IgD-negative memory B cell (primary cell): ENCODE measurements around the gene ASCL3. TPM values are rescaled to one million over a fixed set of nuclear protein-coding genes. Genes with fewer than 3 reads are reported as not detected.

Experiments used
- H3K27ac Mint-ChIP-seq, 3 donors: one replicate each; pipeline ENCODE4 v1.8.0; 2020 to 2022; ENCODE audit warnings: mild to moderate bottlenecking in 3 of 3, mixed read lengths in 3 of 3, moderate library complexity in 1 of 3
- H3K27me3 Mint-ChIP-seq: one replicate; pipeline ENCODE4 v1.8.0; 2021; ENCODE audit warnings: mixed read lengths
- H3K36me3 Mint-ChIP-seq: one replicate; pipeline ENCODE4 v1.8.0; 2020; ENCODE audit warnings: mild to moderate bottlenecking, mixed read lengths
- H3K4me1 Mint-ChIP-seq, 3 donors: one replicate each; pipeline ENCODE4 v1.8.0; 2020 to 2022; ENCODE audit warnings: mixed read lengths in 3 of 3, mild to moderate bottlenecking in 1 of 3
- H3K4me3 Mint-ChIP-seq, 4 donors: one replicate each; pipeline ENCODE4 v1.8.0; 2020 to 2022; ENCODE audit warnings: mild to moderate bottlenecking in 4 of 4, mixed read lengths in 4 of 4, moderate library complexity in 3 of 4
- H3K9me3 Mint-ChIP-seq, 3 donors: one replicate each; pipeline ENCODE4 v1.8.0; 2020 to 2021; ENCODE audit warnings: mixed read lengths in 3 of 3, mild to moderate bottlenecking in 1 of 3
- polyA plus RNA-seq: library from polyadenylated mRNA; unstranded; fragments of 300-500 nt; fragmentation: Illumina TruSeq; gene quantifications from one replicate; pipeline ENCODE4 v1.2.3, GENCODE V29; 2021

Gene ASCL3
- polyA plus RNA-seq, 1 donor from 2014 or later: not detected

DNA sequence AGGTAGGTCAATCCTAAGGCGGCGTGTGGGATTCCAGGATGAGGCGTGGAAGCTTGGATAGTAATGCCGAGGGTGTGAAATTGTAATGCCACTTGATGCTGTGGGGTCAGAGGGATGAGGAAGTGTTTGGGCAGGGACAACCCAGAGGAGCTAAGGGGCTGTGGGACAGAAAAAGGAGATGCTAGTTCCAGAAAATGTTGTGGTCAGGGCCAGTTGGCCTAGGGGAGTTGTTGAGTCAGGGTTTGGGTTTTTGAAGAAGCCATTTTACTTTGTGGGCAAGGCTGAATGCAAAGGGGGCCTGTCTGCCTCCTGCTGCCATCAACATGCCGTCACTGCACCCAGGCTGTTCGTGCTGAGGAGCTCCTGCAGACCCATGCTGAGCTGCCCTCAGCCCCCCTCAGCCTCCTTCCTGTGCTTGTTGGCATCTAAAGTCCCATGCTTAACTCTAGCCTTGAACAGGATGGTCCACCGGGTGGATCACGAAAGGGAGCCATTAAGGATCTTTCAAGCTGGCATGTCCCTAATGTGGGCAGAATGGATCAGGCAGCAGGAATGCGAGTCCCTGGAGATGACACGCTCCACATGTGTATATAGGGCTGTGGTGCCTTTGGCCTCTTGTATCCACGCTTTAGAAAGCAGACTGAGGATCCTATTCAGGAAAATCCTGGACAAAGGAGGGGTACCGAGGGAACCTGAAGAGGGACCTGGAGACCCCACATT is 12.2 kb downstream of the ASCL3 start:
- Mint-ChIP-seq H3K27ac (no peak overlapping the region), H3K36me3 (peaks cover 2% of the 10 kb centered on the region), H3K4me3 (no peak overlapping the region)

GRCh38 chr11:8928981-8929615 is 13.7 kb downstream of the ASCL3 start:
- H3K9me3 Mint-ChIP-seq: no peaks in the 10 kb centered on the region
- no peak overlapping the region for H3K27ac Mint-ChIP-seq
- H3K4me1 Mint-ChIP-seq: no peaks in the 10 kb centered on the region
- no peak overlapping the region for H3K4me3 Mint-ChIP-seq
- peaks cover 2% of the 10 kb centered on the region for H3K36me3 Mint-ChIP-seq
- no peaks in the 10 kb centered on the region for H3K27me3 Mint-ChIP-seq

More for the DNA sequence above, 12.2 kb downstream of the ASCL3 start:
- Mint-ChIP-seq H3K27me3 (no peaks in the 10 kb centered on the region), H3K4me1 (no peaks in the 10 kb centered on the region), H3K9me3 (no peaks in the 10 kb centered on the region)

GRCh38 chr11:8928205-8928604 is 14.6 kb downstream of the ASCL3 start:
- Mint-ChIP-seq H3K4me1 (no peaks in the 10 kb centered on the region), H3K9me3 (no peaks in the 10 kb centered on the region), H3K27ac (no peak overlapping the region), H3K36me3 (peaks cover 2% of the 10 kb centered on the region), H3K27me3 (no peaks in the 10 kb centered on the region), H3K4me3 (no peak overlapping the region)

DNA sequence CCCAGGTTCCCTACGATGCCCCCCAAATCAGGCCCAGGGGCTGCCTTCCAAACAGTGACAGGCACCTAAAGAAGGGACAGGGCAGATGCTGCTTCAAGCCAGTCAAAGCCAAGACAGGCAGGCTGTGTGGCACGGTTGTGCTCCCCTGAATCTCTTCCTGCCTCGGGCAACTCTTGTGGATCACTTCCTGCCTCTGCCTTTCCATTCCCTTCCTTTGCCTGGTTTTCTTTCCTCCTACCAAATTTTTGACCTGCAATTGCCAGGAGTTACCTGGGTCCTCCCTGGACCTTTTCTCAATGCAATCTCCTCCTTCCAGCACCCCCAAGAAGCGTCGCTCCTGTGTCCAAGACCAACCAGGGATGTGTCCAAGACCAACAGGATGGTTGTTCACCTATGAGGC is 15.6 kb downstream of the ASCL3 start:
- Mint-ChIP-seq H3K9me3 (no peaks in the 10 kb centered on the region), H3K27me3 (no peaks in the 10 kb centered on the region), H3K4me3 (no peak overlapping the region), H3K36me3 (peaks cover 2% of the 10 kb centered on the region), H3K27ac (no peak overlapping the region), H3K4me1 (no peaks in the 10 kb centered on the region)

GRCh38 chr11:8926236-8926635 is 16.6 kb downstream of the ASCL3 start:
- H3K27ac Mint-ChIP-seq: no peak overlapping the region
- H3K9me3 Mint-ChIP-seq: no peaks in the 10 kb centered on the region
- H3K4me1 Mint-ChIP-seq: no peaks in the 10 kb centered on the region
- no peaks in the 10 kb centered on the region for H3K27me3 Mint-ChIP-seq
- H3K4me3 Mint-ChIP-seq: no peak overlapping the region
- H3K36me3 Mint-ChIP-seq: peaks cover 2% of the 10 kb centered on the region

DNA sequence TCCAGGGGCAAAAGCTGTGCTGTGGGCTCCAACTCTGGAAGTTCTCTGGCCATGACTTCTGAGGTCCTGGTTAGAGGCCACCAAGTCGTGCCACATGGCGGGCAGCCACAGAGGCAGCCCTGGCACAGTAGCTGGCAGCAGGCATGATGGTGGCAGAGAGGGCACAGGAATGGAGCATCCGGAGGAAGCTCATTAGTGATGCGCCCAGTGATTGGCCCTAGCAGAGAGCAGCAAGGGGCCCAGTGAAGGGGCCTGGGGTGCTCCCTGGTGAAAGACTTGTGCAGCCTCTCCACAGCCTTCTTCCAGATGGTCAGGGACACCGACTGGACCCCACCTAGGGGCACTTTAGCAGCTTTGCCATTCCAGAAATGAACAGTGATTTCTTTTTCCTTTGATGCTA is 17.1 kb downstream of the ASCL3 start:
- Mint-ChIP-seq H3K36me3 (peaks cover 2% of the 10 kb centered on the region), H3K9me3 (no peaks in the 10 kb centered on the region), H3K4me1 (no peaks in the 10 kb centered on the region), H3K27ac (no peak overlapping the region), H3K27me3 (no peaks in the 10 kb centered on the region), H3K4me3 (no peak overlapping the region)

DNA sequence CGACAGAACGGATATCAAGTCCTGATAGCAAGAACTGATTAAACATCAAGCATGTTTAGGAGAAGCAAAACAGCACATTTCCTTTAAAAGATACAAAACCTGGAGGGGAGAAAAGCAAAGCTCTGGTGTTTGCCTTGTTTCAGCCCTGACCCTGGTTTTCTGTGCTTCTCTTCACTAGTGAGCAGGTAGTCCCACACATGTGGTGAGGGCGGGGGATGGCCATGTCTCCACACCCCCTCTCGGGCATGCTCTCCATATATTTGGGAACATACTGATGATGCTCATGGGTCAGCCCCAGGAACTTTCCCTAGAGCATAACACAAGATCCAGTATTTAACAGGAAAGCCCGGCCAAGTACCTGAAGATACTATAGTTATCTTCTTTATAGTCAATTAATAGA is 20.1 kb downstream of the ASCL3 start:
- H3K27me3 Mint-ChIP-seq: no peaks in the 10 kb centered on the region
- peaks cover 4% of the 10 kb centered on the region for H3K36me3 Mint-ChIP-seq
- H3K27ac Mint-ChIP-seq: no peak overlapping the region
- no peak overlapping the region for H3K4me3 Mint-ChIP-seq
- no peaks in the 10 kb centered on the region for H3K9me3 Mint-ChIP-seq
- no peaks in the 10 kb centered on the region for H3K4me1 Mint-ChIP-seq

GRCh38 chr11:8917157-8917825 is 25.5 kb downstream of the ASCL3 start:
- Mint-ChIP-seq H3K4me3 (no peak overlapping the region), H3K9me3 (no peaks in the 10 kb centered on the region), H3K36me3 (peaks cover 2% of the 10 kb centered on the region), H3K27ac (no peak overlapping the region), H3K4me1 (peaks cover 8 to 15% (median 12%) of the 10 kb centered on the region in 3 donors), H3K27me3 (no peaks in the 10 kb centered on the region)

DNA sequence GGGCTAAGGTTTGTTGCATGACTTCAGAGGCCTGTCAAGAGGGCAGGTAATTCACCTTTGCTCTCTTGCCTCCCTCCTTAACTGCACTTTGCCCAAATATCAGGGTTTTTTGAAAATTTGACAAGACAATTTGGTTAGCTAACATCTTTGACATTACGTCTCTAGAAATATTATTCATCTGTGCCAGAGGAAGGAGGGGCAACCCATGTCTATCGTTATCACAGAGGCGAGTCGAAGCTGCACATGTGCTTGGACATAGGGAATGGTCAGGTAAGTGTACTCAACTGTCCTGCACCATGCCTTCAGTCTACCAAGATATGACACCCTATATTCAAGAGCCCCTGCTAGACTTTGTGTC is 28.2 kb downstream of the ASCL3 start:
- Mint-ChIP-seq H3K27me3 (no peaks in the 10 kb centered on the region), H3K9me3 (no peaks in the 10 kb centered on the region), H3K4me3 (peak overlapping the region in 2 of 4 donors; percentile 32 to 78), H3K4me1 (peaks cover 14 to 21% (median 16%) of the 10 kb centered on the region in 3 donors), H3K27ac (peak overlapping the region in 1 of 3 donors; percentile 84), H3K36me3 (no peaks in the 10 kb centered on the region)

GRCh38 chr11:8913961-8914660 is 28.7 kb downstream of the ASCL3 start:
- peak overlapping the region; percentile 32 to 81 (median 68) for H3K4me3 Mint-ChIP-seq
- H3K27ac Mint-ChIP-seq: peak overlapping the region in 2 of 3 donors; percentile 55 to 84
- H3K4me1 Mint-ChIP-seq: peaks cover 14 to 26% (median 16%) of the 10 kb centered on the region in 3 donors
- H3K9me3 Mint-ChIP-seq: no peaks in the 10 kb centered on the region
- H3K27me3 Mint-ChIP-seq: no peaks in the 10 kb centered on the region
- no peaks in the 10 kb centered on the region for H3K36me3 Mint-ChIP-seq

DNA sequence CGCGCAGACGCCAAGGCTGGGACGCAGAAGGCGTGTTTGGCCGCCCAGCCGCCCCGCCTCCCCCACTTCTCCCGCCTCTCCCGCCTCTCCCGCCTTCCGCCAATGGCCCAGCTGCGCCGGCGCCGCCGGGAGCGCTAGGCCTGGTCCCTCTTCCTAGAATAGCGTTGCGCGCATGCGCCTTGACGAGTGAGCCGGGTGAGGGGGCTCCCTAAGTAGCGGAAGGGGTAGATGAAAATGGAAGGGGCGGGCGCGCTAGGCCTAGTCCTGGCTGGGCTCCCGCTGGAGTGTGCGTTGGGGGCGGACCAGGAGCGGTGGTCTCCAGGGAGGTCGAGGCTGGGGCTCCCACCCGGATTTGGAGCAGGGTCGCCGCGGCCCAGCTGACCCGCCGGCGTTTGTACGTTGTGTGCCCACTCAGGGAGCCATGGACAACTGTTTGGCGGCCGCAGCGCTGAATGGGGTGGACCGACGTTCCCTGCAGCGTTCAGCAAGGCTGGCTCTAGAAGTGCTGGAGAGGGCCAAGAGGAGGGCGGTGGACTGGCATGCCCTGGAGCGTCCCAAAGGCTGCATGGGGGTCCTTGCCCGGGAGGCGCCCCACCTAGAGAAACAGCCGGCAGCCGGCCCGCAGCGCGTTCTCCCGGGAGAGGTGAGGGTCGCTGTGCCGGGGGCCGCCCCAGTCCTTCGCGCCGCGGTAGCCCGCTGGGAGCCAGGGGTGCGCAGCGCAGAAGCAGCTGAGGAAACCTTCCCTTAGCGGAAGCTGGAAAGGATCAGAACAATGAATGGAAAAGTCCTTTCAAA is 31.6 kb downstream of the ASCL3 start, which contains the start of gene AKIP1:
AKIP1 (plus strand) TSS at position 161 of the 795 bp plus-strand sequence; CDS start at position 422, 261 bp downstream.
- Mint-ChIP-seq H3K4me3 (peak within 1 kb of the TSS; percentile 89 to 97 (median 94)), H3K4me1 (peaks cover 19 to 42% (median 23%) of the 10 kb centered on the region in 3 donors), H3K36me3 (no peaks in the 10 kb centered on the region), H3K27me3 (no peaks in the 10 kb centered on the region), H3K27ac (peak within 1 kb of the TSS; percentile 39 to 88 (median 44)), H3K9me3 (no peaks in the 10 kb centered on the region)

- Mint-ChIP-seq H3K27ac (peak overlapping the region in 1 of 3 donors; percentile 88), H3K4me1 (peaks cover 19 to 42% (median 23%) of the 10 kb centered on the region in 3 donors), H3K27me3 (no peaks in the 10 kb centered on the region), H3K4me3 (peak overlapping the region; percentile 89 to 97 (median 94)), H3K36me3 (no peaks in the 10 kb centered on the region), H3K9me3 (no peaks in the 10 kb centered on the region)
These were observed 32.2 kb downstream of the ASCL3 start for GRCh38 chr11:8910649-8911026.

DNA sequence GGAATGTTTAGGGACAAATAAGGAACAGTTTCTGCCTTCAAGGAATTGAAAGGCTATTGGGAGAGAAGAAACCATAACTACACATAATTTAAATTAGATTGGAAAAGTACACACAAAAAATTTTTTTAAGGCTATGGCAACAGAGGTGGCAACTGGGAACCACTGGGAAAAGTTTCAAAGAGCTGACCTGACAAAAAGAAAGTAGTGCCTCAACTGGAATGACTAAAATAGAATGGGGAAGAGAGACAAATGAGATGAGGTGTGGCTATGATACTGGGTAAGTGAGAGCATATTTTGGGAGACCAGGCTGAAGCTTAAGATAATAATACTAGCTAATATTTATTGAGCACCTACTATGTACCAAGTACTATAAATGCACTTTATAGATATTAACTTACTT is 34.7 kb downstream of the ASCL3 start:
- no peak overlapping the region for H3K27ac Mint-ChIP-seq
- peaks cover 9 to 27% (median 15%) of the 10 kb centered on the region in 3 donors for H3K4me1 Mint-ChIP-seq
- no peaks in the 10 kb centered on the region for H3K27me3 Mint-ChIP-seq
- no peaks in the 10 kb centered on the region for H3K9me3 Mint-ChIP-seq
- peak overlapping the region in 1 of 4 donors; percentile 91 for H3K4me3 Mint-ChIP-seq
- no peaks in the 10 kb centered on the region for H3K36me3 Mint-ChIP-seq

DNA sequence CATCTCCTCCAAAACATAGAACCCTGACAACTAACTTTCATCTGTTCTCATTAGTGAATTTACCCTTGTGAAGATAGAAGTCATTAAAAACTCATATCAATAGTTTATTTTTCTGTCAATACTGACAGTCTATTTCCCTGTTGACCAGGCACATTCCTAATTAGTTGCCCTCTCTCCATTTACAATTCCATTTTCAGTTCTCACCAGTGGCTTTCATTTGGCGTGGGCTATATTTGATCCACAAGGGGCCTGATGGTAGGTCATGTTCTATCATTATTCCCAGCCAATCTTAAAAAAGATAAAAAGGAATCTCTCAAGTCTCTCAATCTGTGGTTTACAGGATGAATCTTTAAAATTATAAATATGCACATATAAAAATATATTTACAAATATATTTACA is 35.7 kb downstream of the ASCL3 start:
- peaks cover 0 to 2% (median 2%) of the 10 kb centered on the region in 3 donors for H3K9me3 Mint-ChIP-seq
- H3K36me3 Mint-ChIP-seq: peaks cover 3% of the 10 kb centered on the region
- H3K4me3 Mint-ChIP-seq: peak overlapping the region in 1 of 4 donors; percentile 59
- H3K4me1 Mint-ChIP-seq: peaks cover 9 to 27% (median 15%) of the 10 kb centered on the region in 3 donors
- H3K27ac Mint-ChIP-seq: no peak overlapping the region
- no peaks in the 10 kb centered on the region for H3K27me3 Mint-ChIP-seq
